ENCODE data around the gene SH3RF1.

DNA sequence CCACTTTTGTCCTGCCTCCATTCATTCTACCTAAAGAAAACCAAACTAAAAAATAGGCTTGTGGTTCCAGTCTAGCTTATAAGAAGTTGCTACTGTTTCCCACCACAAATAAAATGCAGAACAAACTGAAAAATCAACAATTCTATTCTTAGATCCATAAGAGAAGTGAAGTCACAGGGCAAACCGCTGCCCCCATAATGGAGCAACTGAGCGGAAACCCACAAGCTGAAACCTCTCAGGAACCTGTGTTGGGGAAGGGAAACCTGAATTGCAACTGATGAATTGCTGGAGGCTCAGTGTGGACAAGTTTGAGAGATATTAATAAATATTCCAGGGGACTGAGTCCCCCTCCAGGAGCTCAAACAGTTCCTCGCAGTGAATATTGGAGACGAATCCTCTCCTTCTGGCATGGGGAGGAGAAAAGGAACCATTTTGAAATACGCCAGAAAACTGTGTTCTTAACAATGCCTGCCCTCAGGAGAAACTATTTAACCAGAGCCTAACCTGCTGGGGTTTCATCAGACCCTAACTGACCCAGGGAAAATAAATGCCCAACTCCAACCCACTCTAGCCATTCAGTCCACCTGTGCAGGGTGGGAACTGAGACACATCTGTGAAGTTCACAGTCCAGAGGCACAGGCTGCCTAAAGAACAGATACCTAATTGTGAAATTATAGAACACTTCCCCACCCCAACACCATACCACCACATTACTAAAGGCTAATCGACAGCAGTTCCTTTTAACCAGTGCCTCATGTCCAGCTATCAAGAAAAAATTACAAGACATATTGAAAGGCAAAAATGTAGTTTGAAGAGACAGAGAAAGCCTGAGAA is 22.8 kb upstream of the SH3RF1 start:
- TF ChIP-seq, protein P1, sequence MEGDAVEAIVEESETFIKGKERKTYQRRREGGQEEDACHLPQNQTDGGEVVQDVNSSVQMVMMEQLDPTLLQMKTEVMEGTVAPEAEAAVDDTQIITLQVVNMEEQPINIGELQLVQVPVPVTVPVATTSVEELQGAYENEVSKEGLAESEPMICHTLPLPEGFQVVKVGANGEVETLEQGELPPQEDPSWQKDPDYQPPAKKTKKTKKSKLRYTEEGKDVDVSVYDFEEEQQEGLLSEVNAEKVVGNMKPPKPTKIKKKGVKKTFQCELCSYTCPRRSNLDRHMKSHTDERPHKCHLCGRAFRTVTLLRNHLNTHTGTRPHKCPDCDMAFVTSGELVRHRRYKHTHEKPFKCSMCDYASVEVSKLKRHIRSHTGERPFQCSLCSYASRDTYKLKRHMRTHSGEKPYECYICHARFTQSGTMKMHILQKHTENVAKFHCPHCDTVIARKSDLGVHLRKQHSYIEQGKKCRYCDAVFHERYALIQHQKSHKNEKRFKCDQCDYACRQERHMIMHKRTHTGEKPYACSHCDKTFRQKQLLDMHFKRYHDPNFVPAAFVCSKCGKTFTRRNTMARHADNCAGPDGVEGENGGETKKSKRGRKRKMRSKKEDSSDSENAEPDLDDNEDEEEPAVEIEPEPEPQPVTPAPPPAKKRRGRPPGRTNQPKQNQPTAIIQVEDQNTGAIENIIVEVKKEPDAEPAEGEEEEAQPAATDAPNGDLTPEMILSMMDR (IDR thresholded peaks at IDR 0.05; ENCODE audit: low read depth, low read length) = no peak
- TF ChIP-seq, protein P2, sequence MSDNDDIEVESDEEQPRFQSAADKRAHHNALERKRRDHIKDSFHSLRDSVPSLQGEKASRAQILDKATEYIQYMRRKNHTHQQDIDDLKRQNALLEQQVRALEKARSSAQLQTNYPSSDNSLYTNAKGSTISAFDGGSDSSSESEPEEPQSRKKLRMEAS (IDR thresholded peaks at IDR 0.05; ENCODE audit: low read depth, low read length) = no peak
- no peak for TF ChIP-seq MYC (IDR thresholded peaks at IDR 0.05; ENCODE audit: low read depth, low read length)
- no peak for TF ChIP-seq POLR2A (IDR thresholded peaks at IDR 0.05; ENCODE audit: extremely low read depth, insufficient read length)

All from NB4 (cell line).